NB4 (cell line): ENCODE data around the gene NR2E3.

ENCODE experiments used
- CTCF ChIP-seq: IDR thresholded peaks from one replicate; pipeline ENCODE4 v1.5.1; 2012; ENCODE audit warnings: low read depth, low read length
- POLR2A ChIP-seq: IDR thresholded peaks from 2 replicates; pipeline ENCODE4 v1.6.1; 2011; ENCODE audit warnings: mild to moderate bottlenecking; ENCODE audit not compliant: insufficient read length; ENCODE audit errors: extremely low read depth

GRCh38 chr15:71777216-71777943, 33.0 kb upstream of the NR2E3 start:
- TF ChIP-seq CTCF (no peak), POLR2A (no peak)
